NOMO-1 (cell line): ENCODE results near the gene RAD51AP2.
"Not testable (repeated sequence)": the region's sequence is repeated elsewhere in the genome, so short reads cannot be mapped to it uniquely, and the experiment has no call there.

ENCODE experiments used
- DNase-seq, 2 experiments: peaks; one replicate each; lab custom pipeline; 2025; ENCODE audit not compliant: unreplicated experiment in 2 of 2; lab: John Stamatoyannopoulos, UW

The RAD51AP2 gene

GRCh38 chr2:17518212-17519154 is at the start of gene RAD51AP2:
RAD51AP2 (minus strand) TSS chr2:17518440; CDS start chr2:17518415, 25 bp downstream.
- no peak for DNase-seq

- not testable (repeated sequence) for DNase-seq
Observed at GRCh38 chr2:17565726-17566125, 47.5 kb upstream of the RAD51AP2 start.

- DNase-seq: no peak
Observed at GRCh38 chr2:17558878-17559277, 40.6 kb upstream of the RAD51AP2 start.

DNA sequence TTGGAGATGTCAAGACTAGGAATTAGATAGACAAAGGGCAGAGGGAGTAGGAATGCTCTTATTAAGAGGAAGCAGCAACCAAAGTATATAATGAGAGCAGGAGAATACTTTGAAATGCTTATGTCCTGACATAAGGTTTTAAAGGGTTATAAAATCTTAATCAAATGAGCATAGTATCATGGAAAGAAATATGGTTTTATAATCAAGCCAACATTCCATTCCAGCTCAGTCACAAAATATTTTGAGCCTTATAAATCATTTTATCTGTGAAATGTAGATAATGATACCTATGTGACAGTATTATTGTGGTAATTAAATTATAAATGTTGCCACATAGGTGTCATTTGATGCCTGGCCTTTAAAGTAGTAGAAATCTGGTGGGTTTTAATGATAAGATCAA is 39.8 kb upstream of the RAD51AP2 start:
- no peak for DNase-seq

- DNase-seq: no peak
Observed at GRCh38 chr2:17557596-17557995, 39.4 kb upstream of the RAD51AP2 start.

DNA sequence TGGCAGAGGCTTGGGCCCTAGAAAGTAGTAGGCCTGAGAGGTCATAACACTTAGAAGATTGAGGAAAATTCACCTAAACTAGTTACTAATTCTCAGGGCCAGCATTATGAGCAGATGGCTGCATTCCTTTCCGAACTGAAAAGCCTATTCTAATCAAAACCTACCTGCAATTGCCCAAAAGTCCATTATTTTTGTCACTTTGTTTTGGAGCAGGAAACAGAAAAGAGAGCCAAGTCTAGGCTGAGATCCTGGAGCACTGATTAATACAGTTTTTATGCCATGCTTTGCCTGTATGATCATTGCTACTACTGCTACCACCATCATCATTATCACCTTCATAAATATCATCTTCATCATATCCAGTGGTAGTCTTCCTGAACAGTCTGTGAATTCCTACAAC is 36.9 kb upstream of the RAD51AP2 start:
- DNase-seq: no peak

DNA sequence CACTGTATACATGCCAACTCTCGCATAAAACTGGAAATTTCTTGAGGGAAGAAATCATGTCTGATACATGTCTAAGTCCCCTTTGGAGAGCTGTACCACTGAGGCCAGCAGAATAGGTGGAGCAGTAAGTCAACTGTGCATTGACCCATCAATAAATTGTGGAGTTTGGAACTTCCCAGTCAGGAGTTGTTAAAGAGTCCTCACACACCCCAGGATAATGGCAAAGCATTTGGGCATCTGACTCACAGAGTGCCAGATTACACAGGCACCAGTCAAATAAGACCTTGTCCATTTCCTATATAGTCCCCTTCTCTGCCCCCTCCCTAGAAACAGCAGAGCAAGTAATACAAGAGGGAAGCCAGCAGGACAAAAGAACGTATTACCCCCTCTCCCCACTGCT is 32.7 kb upstream of the RAD51AP2 start:
- no peak for DNase-seq

GRCh38 chr2:17547737-17548136 is 29.5 kb upstream of the RAD51AP2 start:
- no peak for DNase-seq

DNA sequence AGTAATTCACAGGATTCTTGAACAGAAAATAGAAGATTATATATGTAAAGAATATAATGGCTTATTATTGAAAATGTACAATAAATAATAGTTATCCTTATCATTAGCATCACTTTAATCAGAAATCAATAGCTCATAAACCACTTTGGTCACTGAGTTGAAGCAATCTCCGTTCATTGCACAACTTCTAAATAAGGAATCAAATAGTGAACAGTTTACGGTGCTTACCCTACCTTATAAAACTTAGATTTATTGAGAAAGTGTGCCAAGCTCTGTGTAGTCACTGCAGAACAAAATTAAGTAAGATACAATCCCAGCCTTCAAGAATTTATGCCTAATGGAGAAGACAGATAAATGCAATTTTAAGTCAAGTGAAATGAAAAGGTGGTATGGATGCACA is 29.0 kb upstream of the RAD51AP2 start:
- no peak for DNase-seq

DNA sequence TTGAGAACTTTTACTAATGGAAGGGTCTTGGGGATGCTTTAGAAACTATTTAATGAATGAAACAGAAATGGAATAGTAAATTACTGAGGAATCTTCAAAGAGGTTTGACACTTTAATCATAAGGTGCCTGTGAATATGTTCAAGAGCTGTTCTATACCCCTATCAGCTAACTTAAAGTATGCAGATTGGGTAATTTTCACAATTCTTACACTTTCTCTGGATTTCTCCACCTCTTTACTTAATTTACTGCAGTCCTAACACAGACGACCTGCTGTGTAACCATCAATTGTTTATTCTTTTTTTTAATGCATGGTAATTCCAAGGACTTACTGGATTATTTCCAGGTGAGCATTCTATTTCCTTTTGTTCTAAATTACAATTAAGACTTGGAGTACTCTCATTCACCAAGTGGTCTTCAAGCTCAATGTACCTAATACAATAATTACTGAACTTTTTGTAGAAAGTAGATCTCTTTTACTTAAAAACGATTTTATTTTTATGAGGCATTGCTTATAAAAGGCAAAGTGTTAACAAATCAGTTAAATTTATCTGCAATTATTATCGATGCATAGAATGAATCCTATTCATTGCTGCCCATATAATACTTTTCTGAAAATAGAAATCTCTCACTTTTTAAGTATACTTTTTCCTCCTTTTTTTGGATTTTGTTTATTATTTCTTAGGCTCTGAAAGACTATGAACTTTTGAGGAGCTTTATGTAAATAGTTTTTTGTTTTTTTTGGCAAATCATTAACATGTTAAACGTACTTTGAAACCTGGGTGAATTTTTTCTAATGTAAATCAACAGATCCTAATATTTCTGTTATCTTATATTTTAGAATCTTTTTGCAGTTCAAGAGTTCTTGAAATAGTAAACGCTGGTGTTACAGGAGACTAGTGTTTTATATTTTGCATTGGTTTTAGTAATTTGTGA is 27.7 kb upstream of the RAD51AP2 start:
- no peak for DNase-seq

- DNase-seq: no peak
Observed at GRCh38 chr2:17544256-17544655, 26.0 kb upstream of the RAD51AP2 start.

- DNase-seq: no peak
Observed at GRCh38 chr2:17543848-17544247, 25.6 kb upstream of the RAD51AP2 start.

DNA sequence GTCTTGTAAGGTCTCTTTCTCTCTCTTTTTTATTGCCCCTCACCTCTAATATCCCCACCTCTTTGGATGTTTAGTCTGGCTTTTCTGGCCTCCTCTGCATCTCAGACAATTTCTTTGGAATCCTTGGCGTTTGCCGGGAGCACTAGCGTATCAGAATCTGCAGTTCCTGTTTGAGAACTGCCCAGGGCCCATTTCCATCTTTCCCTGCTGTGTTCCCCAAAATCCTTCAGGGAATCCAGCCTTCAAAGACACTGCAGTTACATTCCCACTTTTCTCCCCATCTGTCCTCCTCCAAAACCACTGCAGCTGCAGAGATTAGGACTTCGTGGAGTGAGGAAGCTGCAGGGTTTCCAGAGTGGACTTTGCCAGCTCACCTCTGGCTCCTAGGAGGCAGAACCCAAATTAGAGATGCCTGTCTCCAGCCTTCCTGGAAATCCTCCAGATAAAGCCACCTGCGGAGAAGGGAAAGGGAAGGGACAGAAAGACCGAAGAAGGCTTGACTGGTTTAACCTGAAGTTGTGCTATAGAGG is 25.0 kb upstream of the RAD51AP2 start:
- DNase-seq: no peak

DNA sequence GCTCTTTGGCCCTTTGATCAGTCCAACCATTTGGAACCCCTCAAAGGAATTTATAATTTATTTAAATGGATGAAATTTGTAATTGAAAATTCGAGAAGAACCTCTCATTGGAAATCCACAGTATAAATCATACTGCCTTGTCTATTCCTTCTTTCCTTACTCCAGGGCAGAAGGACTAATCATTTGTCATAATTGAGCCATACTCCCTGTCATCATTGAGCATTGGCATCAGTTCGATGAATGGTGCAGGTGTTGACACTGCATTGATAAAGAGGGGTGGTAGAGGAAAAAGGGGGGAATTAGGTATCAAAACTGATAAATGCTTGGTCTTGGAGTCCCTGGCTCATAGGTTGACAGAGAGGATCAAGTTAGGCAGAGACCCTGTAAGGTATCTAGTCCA is 24.2 kb upstream of the RAD51AP2 start:
- DNase-seq: no peak

DNA sequence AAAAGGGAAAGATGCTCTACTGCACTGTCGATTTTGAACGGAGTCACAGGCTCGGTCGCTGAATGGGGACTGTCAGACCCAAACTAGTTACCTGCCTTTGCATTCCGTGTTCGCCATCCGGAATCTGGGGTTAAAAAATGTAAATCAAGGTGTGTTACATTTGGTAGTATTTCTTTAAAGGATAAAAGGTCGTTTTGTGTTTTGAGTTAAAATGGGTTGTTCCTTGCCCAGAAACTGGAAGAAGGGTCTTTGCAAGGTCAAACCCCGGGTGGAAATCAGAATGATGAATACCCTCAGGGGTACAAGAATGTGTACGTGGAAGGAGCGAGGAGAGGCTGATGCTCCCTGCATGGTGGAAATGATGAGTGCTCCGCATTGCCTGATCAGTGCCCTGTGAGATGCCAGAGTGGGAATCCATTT is 23.3 kb upstream of the RAD51AP2 start:
- DNase-seq: no peak

- no peak for DNase-seq
Observed at GRCh38 chr2:17540813-17541530, 22.7 kb upstream of the RAD51AP2 start.

DNA sequence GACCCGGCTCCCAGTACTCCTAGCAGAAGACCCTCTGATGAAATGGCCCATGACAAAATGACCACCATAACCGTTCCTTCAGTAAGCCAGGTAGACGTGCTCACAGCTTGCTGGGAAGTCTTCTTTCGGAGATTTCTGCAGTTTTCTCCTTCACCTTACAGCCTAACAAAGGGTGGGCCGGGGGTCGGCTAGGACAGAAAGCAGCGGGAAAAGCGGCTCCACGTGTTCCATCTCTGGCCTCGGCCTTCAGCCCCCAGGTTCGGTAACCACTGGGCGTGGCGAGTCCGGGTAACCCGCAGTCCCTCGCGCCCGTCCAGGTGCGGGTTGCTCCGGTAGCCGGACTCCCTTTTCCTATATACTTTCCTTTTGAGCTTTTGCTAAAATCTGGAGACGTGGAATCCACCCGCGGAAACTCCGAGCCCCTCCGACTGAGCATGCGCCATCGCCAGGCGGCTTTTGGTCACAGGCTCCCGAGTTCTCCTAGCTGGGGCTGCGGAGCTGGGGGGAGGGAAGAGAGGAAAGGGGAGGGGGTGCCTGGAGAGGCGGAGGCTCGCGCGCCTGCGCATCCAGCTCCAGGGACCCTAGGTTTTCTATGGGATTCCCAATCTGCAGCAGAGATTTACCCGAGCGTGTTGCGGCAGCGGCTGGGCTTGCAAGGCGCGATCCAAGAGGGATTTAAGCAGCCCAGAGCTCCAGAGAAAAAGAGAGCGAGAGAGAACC is 22.0 kb upstream of the RAD51AP2 start, which contains the start of gene VSNL1:
VSNL1 (plus strand) TSS at position 604 of the 720 bp plus-strand sequence. CDS start 51,379 bp downstream, outside the sequence.
- DNase-seq: no peak

GRCh38 chr2:17539611-17540092 is 21.4 kb upstream of the RAD51AP2 start:
- no peak for DNase-seq

- no peak for DNase-seq
Observed at GRCh38 chr2:17538844-17539554, 20.8 kb upstream of the RAD51AP2 start.
